HepG2 (cell line): ENCODE measurements around the gene ZDHHC14. TPM values are rescaled to one million over a fixed set of nuclear protein-coding genes. Genes with fewer than 3 reads are reported as not detected.

Source experiments
- ATF7-NPFF ChIP-seq: sonication (generic); formaldehyde crosslinking; IDR thresholded peaks from 2 replicates; pipeline ENCODE4 v1.8.1; 2023; ENCODE audit warnings: mild to moderate bottlenecking, low read depth, missing genetic modification reagents, moderate library complexity
- CCAR2 ChIP-seq: fragments of 200-400 bp; formaldehyde crosslinking; optimal IDR thresholded peaks from 2 replicates; pipeline ENCODE3; 2018; ENCODE audit warnings: low read depth, mild to moderate bottlenecking, low read length, moderate library complexity
- DPF2 ChIP-seq: sonication (generic); formaldehyde crosslinking; IDR thresholded peaks from 2 replicates; pipeline ENCODE4 v1.4.0; 2020; ENCODE audit warnings: mild to moderate bottlenecking, low read depth, missing genetic modification reagents, borderline replicate concordance
- DR1 ChIP-seq: sonication (generic); formaldehyde crosslinking; IDR thresholded peaks from 2 replicates; pipeline ENCODE4 v1.8.0; 2021; ENCODE audit warnings: mild to moderate bottlenecking, missing genetic modification reagents, inconsistent platforms
- KDM2A ChIP-seq: sonication (generic); formaldehyde crosslinking; IDR thresholded peaks from 2 replicates; pipeline ENCODE4 v1.4.0; 2020; ENCODE audit warnings: low read depth, missing genetic modification reagents, borderline replicate concordance
- MIXL1 ChIP-seq: IDR thresholded peaks from 2 replicates; pipeline ENCODE4 v1.6.1; 2016
- PAWR ChIP-seq: sonication (generic); formaldehyde crosslinking; IDR thresholded peaks from 2 replicates; pipeline ENCODE4 v1.4.0; 2020; ENCODE audit warnings: missing genetic modification reagents, mild to moderate bottlenecking, borderline replicate concordance
- PHF5A ChIP-seq: IDR thresholded peaks from one replicate; pipeline ENCODE4 v1.6.1; 2018; ENCODE audit warnings: low read depth, missing genetic modification reagents; ENCODE audit not compliant: unreplicated experiment
- POLR2AphosphoS5 ChIP-seq: IDR thresholded peaks from 2 replicates; pipeline ENCODE4 v1.6.1; 2012; ENCODE audit warnings: low read depth, low read length
- RFX1 ChIP-seq: fragments of 450-650 bp; IDR thresholded peaks from 2 replicates; pipeline ENCODE4 v1.6.1; 2017
- SNAPC2 ChIP-seq: sonication (generic); formaldehyde crosslinking; IDR thresholded peaks from 2 replicates; pipeline ENCODE4 v1.8.1; 2022; ENCODE audit warnings: mild to moderate bottlenecking, missing genetic modification reagents
- SRF ChIP-seq: IDR thresholded peaks from 2 replicates; pipeline ENCODE4 v1.6.1; 2011; ENCODE audit warnings: mild to moderate bottlenecking, low read depth, low read length, moderate library complexity
- TMF1 ChIP-seq: sonication (generic); formaldehyde crosslinking; IDR thresholded peaks from 2 replicates; pipeline ENCODE4 v1.8.1; 2022; ENCODE audit warnings: low read depth, missing genetic modification reagents
- ZNF121 ChIP-seq: sonication (generic); formaldehyde crosslinking; IDR thresholded peaks from 2 replicates; pipeline ENCODE4 v1.5.0; 2020; ENCODE audit warnings: mild to moderate bottlenecking, missing genetic modification reagents
- ZNF234 ChIP-seq: sonication (generic); formaldehyde crosslinking; conservative IDR thresholded peaks from 2 replicates; pipeline ENCODE4 v1.5.1; 2020; ENCODE audit warnings: mild to moderate bottlenecking, missing genetic modification reagents
- ZNF326 ChIP-seq: sonication (generic); formaldehyde crosslinking; IDR thresholded peaks from 2 replicates; pipeline ENCODE4 v1.4.0; 2020; ENCODE audit warnings: missing genetic modification reagents, borderline replicate concordance
- ZNF331 ChIP-seq: sonication (generic); formaldehyde crosslinking; IDR thresholded peaks from 2 replicates; pipeline ENCODE4 v1.4.0; 2020; ENCODE audit warnings: missing genetic modification reagents
- ZNF431 ChIP-seq: sonication (generic); formaldehyde crosslinking; IDR thresholded peaks from 2 replicates; pipeline ENCODE4 v1.9.0; 2022; ENCODE audit warnings: missing genetic modification reagents, low read depth, mild to moderate bottlenecking, borderline replicate concordance
- ZNF530 ChIP-seq: sonication (generic); formaldehyde crosslinking; IDR thresholded peaks from 2 replicates; pipeline ENCODE4 v1.5.0; 2020; ENCODE audit warnings: low read depth, mild to moderate bottlenecking, missing genetic modification reagents
- ZNF562 ChIP-seq: sonication (generic); formaldehyde crosslinking; IDR thresholded peaks from 2 replicates; pipeline ENCODE4 v1.8.0; 2022; ENCODE audit warnings: missing genetic modification reagents, borderline replicate concordance
- ZNF674 ChIP-seq: sonication (generic); formaldehyde crosslinking; IDR thresholded peaks from 2 replicates; pipeline ENCODE4 v1.5.0; 2020; ENCODE audit warnings: low read depth, mild to moderate bottlenecking, missing genetic modification reagents
- polyA plus RNA-seq, 8 experiments: library from polyadenylated mRNA; depleted of rRNA in 3 of 8; stranded (reverse) in 7 of 8; unstranded in 1 of 8; fragments of >200 nt; fragmentation: Illumina TruSeq in 4 of 8; extraction: Trizol in 4 of 8; gene quantifications; 2 replicates each; pipeline versions ENCODE4 v1.2.1 to v1.2.3, GENCODE V29; 2011 to 2016; ENCODE audit warnings: low read depth in 4 of 8, missing spikeins in 1 of 8, mixed read lengths in 1 of 8; ENCODE audit not compliant: insufficient read depth in 1 of 8
- total RNA-seq, 5 experiments: library from RNA; depleted of rRNA; stranded (reverse); fragments of >200 nt; fragmentation: Illumina TruSeq; extraction: Trizol; gene quantifications; 2 replicates each; pipeline ENCODE4 v1.2.3, GENCODE V29; 2016; ENCODE audit warnings: low read depth in 1 of 5
- TF ChIP-seq, protein P1 (sequence below): sonication (generic); formaldehyde crosslinking; IDR thresholded peaks from 2 replicates; pipeline ENCODE4 v1.8.0; 2022; ENCODE audit warnings: mild to moderate bottlenecking, missing genetic modification reagents, moderate library complexity
- TF ChIP-seq, protein P2 (sequence below): IDR thresholded peaks from 2 replicates; pipeline ENCODE4 v1.6.1; 2016
- TF ChIP-seq, protein P3 (sequence below): sonication (generic); formaldehyde crosslinking; IDR thresholded peaks from 2 replicates; pipeline ENCODE4 v1.8.0; 2022; ENCODE audit warnings: low read depth, missing genetic modification reagents
- TF ChIP-seq, protein P4 (sequence below): sonication (generic); formaldehyde crosslinking; IDR thresholded peaks from 2 replicates; pipeline ENCODE4 v1.4.0; 2020; ENCODE audit warnings: missing genetic modification reagents

The ZDHHC14 gene
- total and polyA plus RNA-seq, 2 of the 13 experiments (the other 11 are each of a cell fraction or from before 2014, with no cell fraction given), result 3.7 to 9.5 TPM

DNA sequence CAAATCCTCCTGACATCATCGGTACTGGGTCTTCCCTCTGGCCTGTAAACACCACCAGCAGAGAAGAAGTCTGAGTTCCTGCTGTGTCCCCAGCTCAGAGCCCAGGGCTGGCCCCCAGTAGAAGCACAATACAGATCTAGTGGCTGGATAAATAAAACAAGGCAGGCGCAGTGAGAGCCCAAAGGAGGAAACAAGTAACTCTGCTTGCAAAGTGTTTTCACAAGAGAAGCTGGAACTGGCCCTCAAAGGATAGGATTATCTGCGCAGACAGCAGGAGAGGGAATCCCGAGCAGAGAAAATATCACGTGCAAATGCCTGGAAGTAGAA, 205.1 kb downstream of the ZDHHC14 start (continued):
- TF ChIP-seq PHF5A (CRISPR knock-in tag) (no peak), CCAR2 (no peak), ZNF234 (no peak), PAWR (CRISPR knock-in tag) (no peak), ZNF562 (CRISPR knock-in tag) (no peak), DPF2 (CRISPR knock-in tag) (no peak), RFX1 (no peak), SNAPC2 (no peak), SRF (no peak), ZNF674 (no peak), DR1 (CRISPR knock-in tag) (no peak), ZNF121 (CRISPR knock-in tag) (no peak), ZNF431 (CRISPR knock-in tag) (no peak), ZNF530 (CRISPR knock-in tag) (no peak), TMF1 (CRISPR knock-in tag) (no peak), MIXL1 (CRISPR knock-in tag) (no peak), ZNF331 (CRISPR knock-in tag) (0 out of 2 replicates have a peak, but pooled peaks have one; percentile 17), ATF7-NPFF (CRISPR knock-in tag) (0 out of 2 replicates have a peak, but pooled peaks have one; percentile 34), ZNF326 (CRISPR knock-in tag) (no peak), KDM2A (CRISPR knock-in tag) (no peak), POLR2AphosphoS5 (no peak)
- TF ChIP-seq, protein P1, sequence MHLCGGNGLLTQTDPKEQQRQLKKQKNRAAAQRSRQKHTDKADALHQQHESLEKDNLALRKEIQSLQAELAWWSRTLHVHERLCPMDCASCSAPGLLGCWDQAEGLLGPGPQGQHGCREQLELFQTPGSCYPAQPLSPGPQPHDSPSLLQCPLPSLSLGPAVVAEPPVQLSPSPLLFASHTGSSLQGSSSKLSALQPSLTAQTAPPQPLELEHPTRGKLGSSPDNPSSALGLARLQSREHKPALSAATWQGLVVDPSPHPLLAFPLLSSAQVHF (CRISPR knock-in tag), result no peak
- TF ChIP-seq, protein P2, sequence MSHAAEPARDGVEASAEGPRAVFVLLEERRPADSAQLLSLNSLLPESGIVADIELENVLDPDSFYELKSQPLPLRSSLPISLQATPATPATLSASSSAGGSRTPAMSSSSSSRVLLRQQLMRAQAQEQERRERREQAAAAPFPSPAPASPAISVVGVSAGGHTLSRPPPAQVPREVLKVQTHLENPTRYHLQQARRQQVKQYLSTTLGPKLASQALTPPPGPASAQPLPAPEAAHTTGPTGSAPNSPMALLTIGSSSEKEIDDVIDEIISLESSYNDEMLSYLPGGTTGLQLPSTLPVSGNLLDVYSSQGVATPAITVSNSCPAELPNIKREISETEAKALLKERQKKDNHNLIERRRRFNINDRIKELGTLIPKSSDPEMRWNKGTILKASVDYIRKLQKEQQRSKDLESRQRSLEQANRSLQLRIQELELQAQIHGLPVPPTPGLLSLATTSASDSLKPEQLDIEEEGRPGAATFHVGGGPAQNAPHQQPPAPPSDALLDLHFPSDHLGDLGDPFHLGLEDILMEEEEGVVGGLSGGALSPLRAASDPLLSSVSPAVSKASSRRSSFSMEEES, result no peak
- TF ChIP-seq, protein P3, sequence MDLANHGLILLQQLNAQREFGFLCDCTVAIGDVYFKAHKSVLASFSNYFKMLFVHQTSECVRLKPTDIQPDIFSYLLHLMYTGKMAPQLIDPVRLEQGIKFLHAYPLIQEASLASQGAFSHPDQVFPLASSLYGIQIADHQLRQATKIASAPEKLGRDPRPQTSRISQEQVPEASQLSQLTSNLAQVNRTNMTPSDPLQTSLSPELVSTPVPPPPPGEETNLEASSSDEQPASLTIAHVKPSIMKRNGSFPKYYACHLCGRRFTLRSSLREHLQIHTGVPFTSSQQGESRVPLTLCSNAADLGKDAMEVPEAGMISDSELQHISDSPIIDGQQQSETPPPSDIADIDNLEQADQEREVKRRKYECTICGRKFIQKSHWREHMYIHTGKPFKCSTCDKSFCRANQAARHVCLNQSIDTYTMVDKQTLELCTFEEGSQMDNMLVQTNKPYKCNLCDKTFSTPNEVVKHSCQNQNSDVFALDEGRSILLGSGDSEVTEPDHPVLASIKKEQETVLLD (CRISPR knock-in tag), result no peak
- TF ChIP-seq, protein P4, sequence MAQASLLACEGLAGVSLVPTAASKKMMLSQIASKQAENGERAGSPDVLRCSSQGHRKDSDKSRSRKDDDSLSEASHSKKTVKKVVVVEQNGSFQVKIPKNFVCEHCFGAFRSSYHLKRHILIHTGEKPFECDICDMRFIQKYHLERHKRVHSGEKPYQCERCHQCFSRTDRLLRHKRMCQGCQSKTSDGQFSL (CRISPR knock-in tag), result no peak
